ENCODE data around the gene CASP8AP2.

GRCh38 chr6:89917216-89917615 is 87.5 kb downstream of the CASP8AP2 start:
- no peak for TF ChIP-seq SMARCC2 (IDR thresholded peaks at IDR 0.05; ENCODE audit: low read depth)
- no peak for TF ChIP-seq FOXJ3 (CRISPR knock-in tag; IDR thresholded peaks at IDR 0.05)
- TF ChIP-seq NFIC (IDR thresholded peaks at IDR 0.05) = no peak

Measured in K562 (cell line).